GM21360 (cell line): ENCODE results near the gene PLA2G15.

Experiments
- ATAC-seq: cut with Tn5 transposase; IDR thresholded peaks from one replicate; pipeline ENCODE4 v1.9.1; 2021; ENCODE audit warnings: mild to moderate bottlenecking, moderate library complexity; ENCODE audit not compliant: unreplicated experiment

Gene PLA2G15

GRCh38 chr16:68292425-68292824 is 47.3 kb downstream of the PLA2G15 start:
- ATAC-seq: no peak

- ATAC-seq: no peak
Measured at GRCh38 chr16:68296291-68296690, 51.1 kb downstream of the PLA2G15 start.

- no peak for ATAC-seq
Measured at GRCh38 chr16:68296693-68297092, 51.5 kb downstream of the PLA2G15 start.

- no peak for ATAC-seq
Measured at GRCh38 chr16:68297908-68298307, 52.7 kb downstream of the PLA2G15 start.

- ATAC-seq: no peak
Measured at GRCh38 chr16:68298312-68298711, 53.1 kb downstream of the PLA2G15 start.

DNA sequence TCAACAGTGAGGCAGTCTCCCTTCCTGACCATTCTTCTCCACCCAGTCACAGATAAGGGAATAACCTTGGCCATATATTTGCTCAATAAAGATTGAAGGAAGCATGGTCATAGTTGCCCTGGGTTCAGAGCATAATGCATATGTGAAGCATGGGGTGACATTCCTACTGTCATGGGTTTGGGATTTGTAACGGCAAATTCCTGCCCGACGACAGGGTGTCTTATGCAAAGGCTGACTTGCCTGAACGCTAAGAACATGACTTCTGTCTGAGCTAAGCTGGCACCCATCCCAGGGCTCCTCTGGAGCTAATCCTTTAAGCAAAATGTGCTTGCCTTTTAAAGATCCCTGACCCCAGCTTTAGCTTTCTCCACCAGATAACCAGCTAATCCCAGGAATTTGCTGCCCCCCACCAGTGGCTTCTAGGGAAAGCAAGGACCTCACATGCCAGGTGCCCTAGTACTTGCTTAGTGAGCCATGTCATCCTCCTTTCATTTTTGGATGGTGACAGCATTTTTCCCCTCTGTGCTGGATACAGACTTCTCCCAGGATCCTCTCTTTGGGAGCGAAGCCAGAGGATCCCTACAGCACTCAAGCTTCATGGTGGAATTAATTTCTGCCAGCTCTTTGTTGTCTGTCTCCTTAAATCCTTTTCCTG is 53.9 kb downstream of the PLA2G15 start:
- no peak for ATAC-seq

DNA sequence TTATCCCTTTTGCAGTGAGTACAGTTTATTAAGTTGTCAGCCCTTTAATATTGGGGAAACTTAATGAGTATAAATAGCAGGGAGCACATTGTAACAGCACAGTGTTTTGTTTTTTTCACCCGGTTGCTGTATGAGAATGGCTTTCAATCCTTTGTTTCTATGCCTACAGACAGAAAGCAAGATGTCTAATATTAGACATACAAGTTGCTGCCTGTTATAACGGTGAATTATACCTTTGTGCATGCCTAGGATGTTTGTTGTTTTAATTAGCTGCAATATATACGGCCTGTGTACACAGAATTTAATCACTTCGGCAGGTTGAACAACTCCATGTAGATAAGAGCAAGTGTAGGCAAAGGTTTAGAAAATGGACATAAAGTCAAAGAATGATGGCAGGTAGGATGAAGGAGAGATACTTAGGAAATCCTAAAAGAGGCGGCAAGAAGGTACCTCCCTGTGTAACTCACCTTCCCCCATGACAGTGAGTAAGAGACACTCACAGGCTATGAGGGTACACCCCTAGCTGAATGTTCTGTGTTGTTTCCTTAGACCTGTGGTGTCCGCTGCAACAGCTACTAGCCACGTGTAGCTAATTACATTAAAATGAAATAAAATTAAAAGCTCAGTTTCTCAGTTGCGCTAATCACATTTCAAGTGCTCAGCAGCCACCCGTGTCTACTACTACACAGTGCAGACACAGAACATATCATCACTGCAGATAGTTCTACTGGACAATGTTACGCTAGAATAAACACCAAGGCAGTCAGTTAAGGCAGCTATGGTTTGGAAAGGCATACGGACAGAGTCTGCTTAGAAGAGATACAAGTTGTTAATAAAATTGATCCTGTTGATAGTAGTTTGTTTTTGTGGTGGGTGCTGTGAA is 54.6 kb downstream of the PLA2G15 start:
- no peak for ATAC-seq

- ATAC-seq: no peak
Measured at GRCh38 chr16:68300734-68301459, 55.7 kb downstream of the PLA2G15 start.

DNA sequence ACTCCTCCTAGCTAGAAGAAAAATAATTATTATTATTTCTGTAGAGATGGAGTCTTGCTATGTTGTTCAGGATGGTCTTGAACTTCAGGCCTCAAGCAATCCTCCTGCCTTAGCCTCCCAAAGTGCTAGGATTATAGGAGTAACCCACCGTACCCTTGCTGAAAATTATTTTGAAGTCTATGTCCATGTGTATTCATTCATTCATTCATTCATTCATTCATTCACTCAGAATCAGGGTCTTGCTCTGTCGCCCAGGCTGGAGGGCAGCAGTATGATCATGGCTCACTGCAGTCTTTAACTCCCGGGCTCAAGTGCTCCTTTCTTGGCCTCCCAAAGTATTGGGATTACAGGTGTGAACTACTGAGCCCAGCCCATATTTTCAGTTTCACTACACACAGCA is 61.5 kb downstream of the PLA2G15 start:
- no peak for ATAC-seq

GRCh38 chr16:68309799-68310198 is 64.6 kb downstream of the PLA2G15 start:
- ATAC-seq: no peak

DNA sequence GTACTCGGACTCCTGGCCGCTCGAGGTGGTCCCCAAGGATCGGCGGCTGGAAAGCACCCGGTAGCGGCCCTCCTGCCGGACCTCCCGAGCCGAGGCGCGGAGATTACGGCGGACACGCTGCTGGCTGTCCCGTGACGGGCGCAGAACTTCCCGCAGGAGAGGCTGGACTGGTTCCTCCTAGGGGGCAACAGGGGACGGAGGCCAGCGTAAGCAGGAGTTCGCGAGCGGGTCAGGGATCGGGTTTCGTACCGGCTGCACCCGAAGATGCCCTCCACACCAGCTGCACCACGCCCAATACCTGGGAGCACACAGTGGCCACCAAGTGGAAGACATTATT is 65.2 kb downstream of the PLA2G15 start:
- no peak for ATAC-seq
